GM19023 (cell line): Measurements from ENCODE around the gene KLHL36.
"Not testable (repeated sequence)": the region's sequence is repeated elsewhere in the genome, so short reads cannot be mapped to it uniquely, and the experiment has no call there.

Experiments
- ATAC-seq: cut with Tn5 transposase; IDR thresholded peaks from one replicate; pipeline ENCODE4 v1.9.1; 2021; ENCODE audit warnings: mild to moderate bottlenecking, moderate library complexity; ENCODE audit not compliant: unreplicated experiment

Gene KLHL36

GRCh38 chr16:84667600-84668309, 19.4 kb downstream of the KLHL36 start:
- ATAC-seq: no peak

GRCh38 chr16:84670063-84670462, 21.8 kb downstream of the KLHL36 start:
- ATAC-seq: no peak

- ATAC-seq: no peak
Observed at GRCh38 chr16:84672276-84673202, 24.2 kb downstream of the KLHL36 start.

DNA sequence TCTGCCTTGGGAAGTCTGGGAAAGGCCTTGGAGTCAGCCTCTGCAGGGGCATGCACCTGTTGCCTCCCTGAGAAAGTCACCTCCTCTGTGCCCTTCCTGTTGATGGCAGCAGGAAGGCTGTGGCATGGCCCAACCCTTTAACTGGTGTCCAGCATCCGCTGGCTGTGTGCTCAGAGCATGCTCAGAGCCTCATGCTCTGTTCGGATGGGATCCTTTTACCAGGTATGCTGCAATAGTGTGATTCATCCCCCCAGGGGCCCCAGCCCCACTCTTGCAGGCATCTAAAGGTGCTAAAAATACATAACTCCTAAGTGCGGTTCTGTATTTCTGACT, 24.9 kb downstream of the KLHL36 start:
- no peak for ATAC-seq

DNA sequence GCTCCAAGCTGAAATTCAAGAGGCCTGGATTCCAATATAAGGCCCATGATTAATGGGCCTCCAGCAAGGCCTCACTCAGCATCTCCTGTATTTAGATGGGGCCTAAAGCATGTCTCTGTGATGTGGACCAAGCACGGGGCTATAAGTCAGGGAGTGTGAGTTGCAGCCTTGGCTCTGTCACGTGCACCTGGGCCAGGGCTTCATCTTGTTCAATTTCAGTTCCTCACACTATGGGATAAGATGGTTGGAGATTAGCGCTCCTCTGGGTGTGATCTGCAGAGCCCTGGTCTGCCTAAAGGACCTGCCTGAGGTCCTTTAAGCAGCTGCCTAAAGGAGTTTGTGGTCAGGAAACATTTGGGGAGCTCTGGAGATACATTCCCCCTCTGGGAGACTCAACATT, 25.2 kb downstream of the KLHL36 start:
- no peak for ATAC-seq

- no peak for ATAC-seq
Observed at GRCh38 chr16:84675423-84675822, 27.1 kb downstream of the KLHL36 start.

DNA sequence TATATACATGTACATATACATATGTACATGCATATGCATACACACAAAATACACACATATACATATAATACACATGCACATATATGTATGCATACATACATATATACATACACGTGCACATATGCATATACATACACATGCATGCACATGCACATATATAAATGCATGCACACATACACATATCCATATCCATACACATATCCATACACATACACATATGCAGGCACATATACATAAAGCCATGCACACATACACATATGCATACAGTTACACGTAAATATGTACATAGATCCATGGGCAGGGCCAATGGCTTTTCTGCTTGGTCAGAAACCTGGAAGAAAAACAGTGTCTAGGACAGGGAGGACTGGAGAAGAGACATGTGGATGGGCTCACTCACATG, 27.6 kb downstream of the KLHL36 start:
- no peak for ATAC-seq

DNA sequence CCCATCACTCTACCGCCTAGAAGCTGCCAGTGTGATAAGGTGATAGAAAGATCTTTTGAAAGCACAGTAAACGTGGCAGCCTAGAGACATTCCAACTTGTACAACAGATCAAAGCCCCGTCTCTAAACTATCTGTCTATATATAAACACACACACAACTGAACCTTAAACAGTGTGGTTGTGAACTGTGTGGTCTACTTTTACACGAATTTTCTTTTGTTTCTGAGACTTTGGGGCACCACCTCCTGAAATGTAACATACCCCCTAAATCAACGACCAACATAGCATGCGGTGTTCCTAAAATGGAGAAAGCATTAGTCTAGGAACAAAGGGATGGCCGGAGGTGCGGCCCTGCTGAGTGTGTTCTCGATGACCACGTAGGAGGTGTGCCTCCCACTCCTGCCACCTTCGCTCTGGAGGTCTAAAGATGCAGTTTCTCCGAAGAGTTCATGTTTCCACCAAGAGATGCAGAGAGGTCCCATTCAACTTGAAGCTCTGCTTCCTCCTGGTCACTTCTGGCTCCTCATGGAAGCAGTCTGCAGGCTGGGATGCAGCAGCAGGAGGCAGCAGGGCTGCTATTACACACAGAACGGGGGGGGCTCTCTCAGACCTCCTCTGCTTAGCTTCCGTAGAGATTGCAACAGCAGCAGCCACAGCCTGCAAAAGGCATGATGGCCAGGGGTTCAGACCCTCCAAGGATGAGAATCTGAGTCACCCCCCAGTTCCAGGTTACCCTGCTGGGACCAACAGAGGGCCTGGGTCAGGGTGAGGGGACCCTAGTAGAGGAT, 28.9 kb downstream of the KLHL36 start:
- ATAC-seq: no peak

- ATAC-seq: no peak
Observed at GRCh38 chr16:84677849-84678248, 29.5 kb downstream of the KLHL36 start.

DNA sequence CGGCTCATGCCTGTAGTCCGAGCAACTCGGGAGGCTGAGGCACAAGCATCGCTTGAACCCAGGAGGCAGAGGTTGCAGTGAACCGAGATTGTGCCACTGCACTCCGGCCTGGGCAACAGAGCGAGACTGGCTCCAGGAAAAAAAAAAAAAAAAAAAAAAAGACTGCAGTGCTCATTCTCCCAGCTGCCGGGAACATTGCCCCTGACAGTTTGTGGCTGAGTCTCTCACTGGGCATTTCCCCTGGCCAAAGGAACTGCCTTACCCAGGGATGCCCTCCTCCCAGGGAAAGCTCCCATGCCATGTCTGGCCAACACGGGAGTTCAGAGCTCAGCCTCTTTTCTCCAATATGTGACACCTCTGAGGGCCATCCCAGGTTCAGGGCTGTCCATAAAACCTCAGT, 30.2 kb downstream of the KLHL36 start:
- no peak for ATAC-seq

DNA sequence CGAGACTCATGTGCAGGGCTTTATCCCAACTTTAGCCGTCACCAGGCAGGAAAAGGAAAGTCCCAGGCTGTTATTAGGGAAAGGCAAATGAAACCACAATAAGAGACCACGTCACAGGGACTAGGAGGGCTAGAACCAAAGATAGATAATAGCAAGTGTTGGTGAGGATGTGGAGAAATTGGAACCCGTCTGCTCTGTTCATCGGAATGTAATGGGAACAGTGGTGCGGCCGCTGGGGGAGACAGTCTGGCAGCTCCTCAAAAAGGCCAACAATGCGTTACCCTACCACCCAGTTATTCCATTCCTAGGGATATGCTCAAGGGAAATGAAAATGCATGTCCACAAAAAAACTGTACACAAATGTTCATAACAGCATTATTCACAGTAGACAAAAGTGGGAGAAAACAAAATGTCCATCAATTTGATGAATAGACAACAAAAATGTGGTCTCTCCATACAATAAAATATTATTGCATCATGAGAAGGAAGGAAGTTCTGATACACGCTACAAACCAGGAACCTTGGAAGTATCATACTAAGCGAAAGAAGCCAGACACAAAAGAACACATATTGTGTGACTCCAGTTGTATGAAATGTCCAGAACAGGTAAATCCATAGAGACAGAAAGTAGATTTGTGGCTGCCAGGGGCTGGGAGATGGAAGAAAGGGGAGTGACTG, 32.0 kb downstream of the KLHL36 start:
- ATAC-seq: no peak

- no peak for ATAC-seq
Observed at GRCh38 chr16:84680843-84681629, 32.7 kb downstream of the KLHL36 start.

DNA sequence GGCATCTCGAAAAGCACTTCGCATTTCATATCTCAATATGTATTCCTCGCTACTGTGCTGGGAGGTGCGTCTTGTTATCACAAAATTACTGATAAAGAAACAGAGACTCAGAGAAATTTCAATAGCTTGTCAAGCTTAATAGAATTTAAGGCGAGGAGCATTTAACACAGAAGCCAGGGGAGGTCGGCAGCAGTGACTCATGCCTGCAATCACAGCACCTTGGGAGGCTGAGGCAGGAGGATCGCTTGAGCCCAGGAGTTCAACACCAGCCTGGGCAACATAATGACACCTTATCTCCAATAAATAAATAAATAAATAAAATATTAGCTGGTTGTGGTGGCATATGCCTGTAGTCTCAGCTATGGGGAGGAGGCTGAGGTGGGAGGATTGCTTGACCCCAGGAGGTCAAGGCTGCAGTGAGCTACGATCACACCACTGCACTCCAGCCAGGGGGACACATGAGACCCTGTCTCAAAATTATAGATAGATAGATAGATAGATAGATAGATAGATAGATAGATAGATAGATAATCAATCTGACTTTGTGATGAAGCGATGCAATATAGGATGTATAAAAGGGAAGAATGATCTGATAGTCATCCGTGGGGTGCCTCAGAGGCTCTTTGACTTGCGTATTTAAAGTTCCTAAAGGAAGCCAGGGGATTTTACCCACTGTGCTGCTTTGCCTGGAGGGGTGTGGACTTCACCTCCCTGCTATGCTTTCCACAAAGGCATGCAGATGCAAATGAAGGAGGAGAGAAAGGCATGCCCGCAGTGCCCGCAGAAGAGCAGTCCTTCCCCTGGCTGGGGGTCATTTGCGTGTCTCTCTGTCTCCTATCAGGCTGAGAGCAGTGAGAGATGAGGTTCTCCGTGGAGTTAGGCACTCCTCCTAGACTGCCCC, 35.6 kb downstream of the KLHL36 start:
- ATAC-seq: no peak

GRCh38 chr16:84684592-84684965, 36.3 kb downstream of the KLHL36 start:
- ATAC-seq: no peak

DNA sequence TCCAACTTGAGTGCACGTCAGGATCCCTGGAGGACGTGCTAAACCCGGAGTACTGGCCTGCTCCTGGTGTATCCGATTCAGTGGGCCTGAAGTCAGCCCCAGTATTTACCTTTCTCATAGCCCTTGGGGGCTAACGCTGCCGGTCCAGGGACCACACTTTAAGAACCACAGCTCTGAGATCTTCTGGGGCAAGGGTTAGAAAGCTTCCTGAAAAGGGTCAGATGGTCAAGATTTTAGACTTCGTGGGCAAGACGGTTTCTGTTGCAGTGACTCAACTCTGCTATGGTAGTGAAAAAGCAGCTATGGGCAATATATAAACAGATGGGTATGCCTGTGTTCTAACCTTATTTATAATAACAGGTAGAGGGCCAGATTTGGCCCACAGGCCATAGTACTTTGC, 36.9 kb downstream of the KLHL36 start:
- no peak for ATAC-seq

DNA sequence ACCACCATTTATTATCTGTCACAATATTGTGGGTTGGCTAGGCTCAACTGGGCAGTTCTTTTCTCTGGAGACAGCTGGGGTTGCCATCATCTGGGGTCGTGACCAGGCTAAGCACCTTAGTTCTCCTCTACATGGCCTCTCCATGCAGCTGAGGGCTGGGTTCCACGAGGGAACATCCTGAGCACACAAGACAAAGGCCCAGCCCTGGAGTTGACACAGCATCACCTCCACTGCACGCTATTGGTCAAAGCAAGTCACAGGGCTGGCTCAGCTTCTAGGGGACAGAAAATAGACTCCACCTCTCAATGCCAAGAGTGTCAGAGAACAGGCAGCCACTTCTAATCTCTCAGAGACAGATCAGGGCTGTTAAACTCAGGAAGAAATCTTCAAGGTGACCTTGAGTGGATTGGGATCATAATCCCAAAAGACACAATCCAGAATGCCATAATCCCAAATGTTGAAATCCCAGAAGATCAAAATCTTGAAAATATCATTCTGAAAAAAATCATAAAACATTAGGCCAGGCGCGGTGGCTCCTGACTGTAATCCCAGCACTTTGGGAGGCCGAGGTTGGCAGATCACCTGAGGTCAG, 38.5 kb downstream of the KLHL36 start:
- no peak for ATAC-seq

DNA sequence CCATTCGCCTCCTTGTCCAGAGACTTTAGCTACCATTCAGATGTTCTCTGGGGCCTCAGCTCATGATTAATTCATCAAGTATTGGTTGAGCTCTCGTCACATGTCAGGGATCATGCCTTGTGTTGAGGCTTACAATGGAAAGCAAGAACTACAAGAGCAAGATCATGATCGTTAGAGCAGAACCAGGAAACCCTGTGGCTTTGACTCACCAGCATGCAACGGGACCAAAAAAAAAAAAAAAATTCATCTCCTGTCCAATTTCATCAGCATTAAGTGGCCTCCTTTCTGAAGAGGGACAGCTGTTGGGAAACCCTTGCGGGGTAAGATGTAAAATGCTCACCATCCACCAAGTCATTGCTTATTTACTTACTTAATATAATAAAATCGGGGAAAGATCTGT, 39.4 kb downstream of the KLHL36 start:
- ATAC-seq: no peak

- not testable (repeated sequence) for ATAC-seq
Observed at GRCh38 chr16:84688163-84688562, 39.9 kb downstream of the KLHL36 start.

DNA sequence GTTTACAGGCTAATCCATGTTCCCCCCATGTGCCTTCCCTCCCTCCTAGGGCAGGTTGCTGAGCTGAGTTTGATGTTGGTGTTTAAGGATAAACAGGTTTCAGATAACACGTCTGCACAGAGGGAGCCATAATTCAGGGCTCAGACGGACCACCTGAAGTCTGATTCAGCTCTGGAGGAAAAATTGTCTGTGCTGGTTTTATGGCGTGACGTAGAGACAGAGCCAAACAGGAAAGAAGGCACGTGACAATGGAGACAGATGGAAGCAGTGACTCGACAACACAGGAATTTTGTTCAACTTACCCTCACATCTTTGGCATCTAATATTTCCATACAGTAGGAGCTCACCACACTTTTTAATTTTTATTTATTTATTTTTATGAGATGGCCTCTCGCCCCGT, 40.8 kb downstream of the KLHL36 start:
- no peak for ATAC-seq
